GM12878 (cell line): ENCODE results near the gene DPP6. TPM values are rescaled to one million over a fixed set of nuclear protein-coding genes. Genes with fewer than 3 reads are reported as not detected.

ENCODE experiments used
- ATAC-seq: fragments of 200-7000 bp; cut with Tn5 transposase; 3 replicates; pipeline ENCODE4 v1.9.1; 2020; ENCODE audit warnings: mild to moderate bottlenecking, moderate library complexity
- BruUV-seq: library from RNA; stranded (reverse); fragments of 400-500 nt; replicated peaks from 2 replicates; lab custom pipeline; 2021; lab: Mats Ljungman, UMichigan
- CTCF ChIA-PET: fragments of 300-600 bp; sonication (Branson Sonifier 250); formaldehyde crosslinking; extraction: SDS; loops from one replicate; lab custom pipeline; 2021; ENCODE audit warnings: inconsistent platforms; lab: Yijun Ruan, JAX
- POLR2A ChIA-PET: fragments of 350-600 bp; formaldehyde crosslinking; extraction: SDS; loops from one replicate; lab custom pipeline; 2021; ENCODE audit warnings: inconsistent platforms; lab: Charles Lee
- RAD21 ChIA-PET: fragments of 300-600 bp; sonication (Branson Sonifier 250); formaldehyde crosslinking; loops from one replicate; lab custom pipeline; 2023; ENCODE audit warnings: antibody characterized with exemption; ENCODE audit not compliant: unreplicated experiment; lab: Charles Lee
- SMC1A ChIA-PET: fragments of 300-600 bp; sonication (Branson Sonifier 250); formaldehyde crosslinking; loops from one replicate; lab custom pipeline; 2023; ENCODE audit not compliant: unreplicated experiment, uncharacterized antibody; lab: Charles Lee
- DNase-seq: peaks from one replicate; pipeline ENCODE4 v3.0.0-alpha.2; 2011; ENCODE audit warnings: low read depth, low spot score
- FAIRE-seq: peaks from 3 replicates; lab custom pipeline; 2011; peaks lifted over from hg19 to GRCh38; lab: Jason Lieb, UNC
- H2AFZ ChIP-seq: 2 replicates; pipeline ENCODE4 v1.6.0; 2011; ENCODE audit warnings: low read depth, low read length, control low read depth; ENCODE audit not compliant: control insufficient read depth
- H3K27ac ChIP-seq: 2 replicates; pipeline ENCODE4 v1.5.1; 2011; ENCODE audit warnings: control low read depth; ENCODE audit not compliant: control insufficient read depth, insufficient read depth
- H3K27me3 ChIP-seq, 2 experiments: replicated peaks in 1 of 2; 2 replicates each; pipeline versions ENCODE4 v1.6.0 to v1.6.1; 2011; ENCODE audit warnings: low read length in 1 of 2; ENCODE audit not compliant: control insufficient read depth in 2 of 2, insufficient read depth in 2 of 2
- H3K36me3 ChIP-seq, 2 experiments: 2 replicates each; pipeline ENCODE4 v1.5.1; 2011; ENCODE audit warnings: low read length in 1 of 2; ENCODE audit not compliant: control insufficient read depth in 2 of 2, insufficient read depth in 2 of 2
- H3K4me1 ChIP-seq: 2 replicates; pipeline ENCODE4 v1.6.1; 2011; ENCODE audit warnings: mild to moderate bottlenecking, low read length, moderate library complexity, mixed read lengths; ENCODE audit not compliant: control insufficient read depth, insufficient read depth
- H3K4me2 ChIP-seq: 2 replicates; pipeline ENCODE4 v1.6.0; 2011; ENCODE audit warnings: control low read depth; ENCODE audit not compliant: control insufficient read depth, insufficient read depth
- H3K4me3 ChIP-seq: fragments of 200-600 bp; sonication (generic); 2 replicates; pipeline ENCODE4 v1.5.1; 2016
- H3K79me2 ChIP-seq: 2 replicates; pipeline ENCODE4 v1.6.0; 2011; ENCODE audit warnings: low read length; ENCODE audit not compliant: control insufficient read depth, insufficient read depth
- H3K9ac ChIP-seq: 2 replicates; pipeline ENCODE4 v1.8.0; 2011; ENCODE audit warnings: low read length, control low read depth, mixed read lengths; ENCODE audit not compliant: control insufficient read depth, insufficient read depth
- H3K9me3 ChIP-seq: replicated peaks from 3 replicates; pipeline ENCODE4 v1.5.1; 2011; ENCODE audit warnings: mild to moderate bottlenecking, low read length; ENCODE audit not compliant: control insufficient read depth, insufficient read depth
- H4K20me1 ChIP-seq: 2 replicates; pipeline ENCODE4 v1.6.0; 2011; ENCODE audit not compliant: control insufficient read depth, insufficient read depth
- ASH2L ChIP-seq: fragments of 300-600, 200-600 bp; sonication (generic); IDR thresholded peaks from 2 replicates; pipeline ENCODE4 v1.6.1; 2017; ENCODE audit warnings: low read depth, mild to moderate bottlenecking, borderline replicate concordance
- ATF7 ChIP-seq: fragments of 450-650 bp; IDR thresholded peaks from 2 replicates; pipeline ENCODE4 v1.6.1; 2016; ENCODE audit warnings: low read depth, mild to moderate bottlenecking
- BACH1 ChIP-seq: fragments of 450-650 bp; IDR thresholded peaks from 2 replicates; pipeline ENCODE4 v1.6.1; 2017; ENCODE audit warnings: mild to moderate bottlenecking, borderline replicate concordance
- CHD2 ChIP-seq: IDR thresholded peaks from 2 replicates; pipeline ENCODE4 v1.6.1; 2011; ENCODE audit warnings: low read depth, low read length, improper control_type of control experiment, borderline replicate concordance
- CREB1 ChIP-seq: IDR thresholded peaks from 2 replicates; pipeline ENCODE4 v1.6.1; 2012; ENCODE audit warnings: low read depth, mild to moderate bottlenecking, inconsistent platforms
- E2F4 ChIP-seq: IDR thresholded peaks from 2 replicates; pipeline ENCODE4 v1.6.1; 2012; ENCODE audit warnings: low read depth, low read length, improper control_type of control experiment
- EZH2 ChIP-seq: IDR thresholded peaks from 2 replicates; pipeline ENCODE4 v1.6.1; 2012; ENCODE audit warnings: low read depth, mild to moderate bottlenecking, control low read depth, inconsistent platforms, low read length, borderline replicate concordance; ENCODE audit not compliant: control insufficient read depth
- FOXM1 ChIP-seq: IDR thresholded peaks from 2 replicates; pipeline ENCODE4 v1.6.1; 2012; ENCODE audit warnings: low read depth, mild to moderate bottlenecking, inconsistent platforms, low read length, moderate library complexity
- GABPA ChIP-seq: IDR thresholded peaks from 2 replicates; pipeline ENCODE4 v1.6.1; 2014; ENCODE audit warnings: antibody characterized with exemption, low read depth, mild to moderate bottlenecking, inconsistent platforms
- HSF1 ChIP-seq: fragments of 150-350 bp; IDR thresholded peaks from 2 replicates; pipeline ENCODE4 v1.6.1; 2014; ENCODE audit warnings: mild to moderate bottlenecking, low read depth, low read length
- IRF3 ChIP-seq: fragments of 450-650 bp; IDR thresholded peaks from 2 replicates; pipeline ENCODE4 v1.6.1; 2014; ENCODE audit warnings: mild to moderate bottlenecking
- KAT2A ChIP-seq: conservative IDR thresholded peaks from 2 replicates; pipeline ENCODE4 v1.6.1; 2011; ENCODE audit warnings: low read depth, low read length; ENCODE audit not compliant: control insufficient read depth
- MAX ChIP-seq: IDR thresholded peaks from 2 replicates; pipeline ENCODE4 v1.6.1; 2012; ENCODE audit warnings: low read depth, low read length, improper control_type of control experiment
- MXI1 ChIP-seq: fragments of 150-350 bp; IDR thresholded peaks from 2 replicates; pipeline ENCODE4 v1.6.1; 2011; ENCODE audit warnings: low read depth, mild to moderate bottlenecking, inconsistent platforms, low read length, improper control_type of control experiment
- NR2C1 ChIP-seq: fragments of 450-650 bp; IDR thresholded peaks from 2 replicates; pipeline ENCODE4 v1.6.1; 2017; ENCODE audit warnings: antibody characterized with exemption, mild to moderate bottlenecking, moderate library complexity
- POLR2AphosphoS2 ChIP-seq: IDR thresholded peaks from 2 replicates; pipeline ENCODE4 v1.6.1; 2011; ENCODE audit warnings: low read depth, mild to moderate bottlenecking, low read length, improper control_type of control experiment, moderate library complexity
- RFX5 ChIP-seq: IDR thresholded peaks from 2 replicates; pipeline ENCODE4 v1.6.1; 2011; ENCODE audit warnings: low read depth, low read length, improper control_type of control experiment
- RUNX3 ChIP-seq: IDR thresholded peaks from 2 replicates; pipeline ENCODE4 v1.6.1; 2012; ENCODE audit warnings: low read length, inconsistent platforms
- SMAD1 ChIP-seq: fragments of 450-650 bp; IDR thresholded peaks from 2 replicates; pipeline ENCODE4 v1.6.1; 2018; ENCODE audit warnings: mild to moderate bottlenecking, low read depth; ENCODE audit not compliant: partially characterized antibody
- TAF1 ChIP-seq: IDR thresholded peaks from 2 replicates; pipeline ENCODE4 v1.6.1; 2011; ENCODE audit warnings: mild to moderate bottlenecking, low read depth, low read length, borderline replicate concordance
- WGBS: methylation state at CpG from one replicate; pipeline ENCODE4 v1.1.6; 2016; ENCODE audit warnings: low lambda C conversion rate; ENCODE audit not compliant: insufficient replicate concordance, insufficient coverage; ENCODE audit errors: missing lambda C conversion rate; 5-methylcytosine and 5-hydroxymethylcytosine counted together
- in situ Hi-C: fragments of 300-500 bp; cut with MboI; formaldehyde crosslinking; loops from 9 replicates; pipeline ENCODE4 v1.14.3; 2018; ENCODE audit warnings: mixed read lengths
- intact Hi-C: fragments of 100-400 bp; cut with micrococcal nuclease; formaldehyde crosslinking; loops from one replicate; pipeline ENCODE4 v1.14.2; 2022; ENCODE audit not compliant: unreplicated experiment
- polyA plus RNA-seq, 11 experiments: library from polyadenylated mRNA; depleted of rRNA in 4 of 11; unstranded in 6 of 11; stranded (reverse) in 5 of 11; fragments of >200 nt; fragmentation: Nextera tagmentation in 4 of 11; fragmentation: Illumina TruSeq in 1 of 11; extraction: Ambion mirVana in 4 of 11; extraction: Trizol in 1 of 11; gene quantifications; 1 replicate in 1 of 11; 2 replicates in 10 of 11; pipeline versions ENCODE4 v1.2.1 to v1.2.3, GENCODE V29; 2011 to 2016; ENCODE audit warnings: inconsistent platforms in 2 of 11, missing spikeins in 2 of 11, low read depth in 1 of 11
- total RNA-seq, 4 experiments: library from RNA; depleted of rRNA in 3 of 4; stranded (reverse); fragments of >200 nt in 3 of 4; fragmentation: Illumina TruSeq in 1 of 4; extraction: Trizol in 1 of 4; gene quantifications; 2 replicates each; pipeline versions ENCODE4 v1.2.1 to v1.2.3, GENCODE V29; 2013 to 2021

Gene DPP6
- total and polyA plus RNA-seq, 10 of the 15 experiments (the other 5 are each of a cell fraction or from before 2014, with no cell fraction given): not detected

GRCh38 chr7:154902600-154903082 is 850.4 kb downstream of the DPP6 start:
- H3K27ac ChIP-seq: no peak overlapping the region
- H3K27me3 ChIP-seq: no peaks in the 10 kb centered on the region
- ATAC-seq (no peak), FAIRE-seq (no peak), DNase-seq (no peak)
- ChIA-PET RAD21 (no interaction called here), POLR2A (no interaction called here), SMC1A (no interaction called here), CTCF (no interaction called here)
- no peaks in the 10 kb centered on the region for H3K79me2 ChIP-seq
- H3K9ac ChIP-seq: no peak overlapping the region
- no peaks in the 10 kb centered on the region for H3K4me1 ChIP-seq
- in situ Hi-C loops: no loop called here
- H3K4me3 ChIP-seq: no peak overlapping the region
- no peak for TF ChIP-seq E2F4
- no peak for TF ChIP-seq CREB1
- no peak for TF ChIP-seq MXI1
- TF ChIP-seq MAX: no peak
- TF ChIP-seq IRF3: no peak
- no peak for TF ChIP-seq CHD2
- no peak for TF ChIP-seq HSF1
- no peak for TF ChIP-seq EZH2
- TF ChIP-seq SMAD1: no peak
- no peak for TF ChIP-seq TAF1
- TF ChIP-seq BACH1: no peak
- no peak for TF ChIP-seq ASH2L
- no peak for TF ChIP-seq GABPA
- no peak for TF ChIP-seq KAT2A
- no peak for TF ChIP-seq ATF7
- TF ChIP-seq RUNX3: no peak
- no peak for TF ChIP-seq RFX5
- TF ChIP-seq NR2C1: no peak
- TF ChIP-seq FOXM1: no peak
- TF ChIP-seq POLR2AphosphoS2: no peak
- no TSS peak for BruUV-seq
- H4K20me1 ChIP-seq: no peaks in the 10 kb centered on the region
- no peak overlapping the region for H3K4me2 ChIP-seq
- 43% methylated on average over 6 of the region's 6 CpGs for WGBS
- no peak overlapping the region for H2AFZ ChIP-seq
- H3K9me3 ChIP-seq: no peaks in the 10 kb centered on the region; the same call in 2 of the 3 replicates
- no peaks in the 10 kb centered on the region for H3K36me3 ChIP-seq
- intact Hi-C loops: no loop called here
